HepG2 (cell line): ENCODE data around the gene RIPK3. TPM values are rescaled to one million over a fixed set of nuclear protein-coding genes. Genes with fewer than 3 reads are reported as not detected.

Experiments
- BCL6 ChIP-seq: IDR thresholded peaks from 2 replicates; pipeline ENCODE4 v1.6.1; 2016; ENCODE audit warnings: missing genetic modification reagents, missing compliant biosample characterization
- ELF3 ChIP-seq: IDR thresholded peaks from 2 replicates; pipeline ENCODE4 v1.6.1; 2016; ENCODE audit warnings: missing genetic modification reagents, missing compliant biosample characterization
- GABPA ChIP-seq, 2 experiments: IDR thresholded peaks; 2 replicates each; pipeline ENCODE4 v1.6.1; 2011 to 2016; ENCODE audit warnings: low read depth in 2 of 2, low read length in 1 of 2, missing biosample characterization in 1 of 2, missing genetic modification characterization in 1 of 2
- IRF2 ChIP-seq: IDR thresholded peaks from 2 replicates; pipeline ENCODE4 v1.6.1; 2018; ENCODE audit warnings: missing genetic modification reagents, missing compliant biosample characterization
- NONO ChIP-seq, 2 experiments: fragments of 450-650 bp in 1 of 2; sonication (generic) in 1 of 2; formaldehyde crosslinking in 1 of 2; IDR thresholded peaks in 1 of 2; conservative IDR thresholded peaks in 1 of 2; 2 replicates each; pipeline versions ENCODE4 v1.6.1 to v1.8.0; 2017 to 2022; ENCODE audit warnings: mild to moderate bottlenecking in 1 of 2, missing genetic modification reagents in 1 of 2, moderate library complexity in 1 of 2
- ZNF160 ChIP-seq: sonication (generic); formaldehyde crosslinking; IDR thresholded peaks from 2 replicates; pipeline ENCODE4 v1.8.0; 2022; ENCODE audit warnings: mild to moderate bottlenecking, inconsistent platforms, missing genetic modification reagents
- ZNF20 ChIP-seq: sonication (generic); formaldehyde crosslinking; IDR thresholded peaks from 2 replicates; pipeline ENCODE4 v1.4.0; 2020; ENCODE audit warnings: mild to moderate bottlenecking, moderate library complexity, missing genetic modification reagents
- ZNF24 ChIP-seq: fragments of 450-650 bp; IDR thresholded peaks from 2 replicates; pipeline ENCODE4 v1.6.1; 2017; ENCODE audit warnings: antibody characterized with exemption, mild to moderate bottlenecking
- ZNF331 ChIP-seq: sonication (generic); formaldehyde crosslinking; IDR thresholded peaks from 2 replicates; pipeline ENCODE4 v1.4.0; 2020; ENCODE audit warnings: missing genetic modification reagents
- ZNF512B ChIP-seq: sonication (generic); formaldehyde crosslinking; IDR thresholded peaks from 2 replicates; pipeline ENCODE4 v1.5.1; 2020; ENCODE audit warnings: missing genetic modification reagents, mild to moderate bottlenecking, borderline replicate concordance
- ZNF670 ChIP-seq: sonication (generic); formaldehyde crosslinking; IDR thresholded peaks from 2 replicates; pipeline ENCODE4 v1.8.0; 2022; ENCODE audit warnings: mild to moderate bottlenecking, missing genetic modification reagents, borderline replicate concordance
- polyA plus RNA-seq, 8 experiments: library from polyadenylated mRNA; depleted of rRNA in 3 of 8; stranded (reverse) in 7 of 8; unstranded in 1 of 8; fragments of >200 nt; fragmentation: Illumina TruSeq in 4 of 8; extraction: Trizol in 4 of 8; gene quantifications; 2 replicates each; pipeline versions ENCODE4 v1.2.1 to v1.2.3, GENCODE V29; 2011 to 2016; ENCODE audit warnings: low read depth in 4 of 8, missing spikeins in 1 of 8, mixed read lengths in 1 of 8; ENCODE audit not compliant: insufficient read depth in 1 of 8
- total RNA-seq, 5 experiments: library from RNA; depleted of rRNA; stranded (reverse); fragments of >200 nt; fragmentation: Illumina TruSeq; extraction: Trizol; gene quantifications; 2 replicates each; pipeline ENCODE4 v1.2.3, GENCODE V29; 2016; ENCODE audit warnings: low read depth in 1 of 5
- TF ChIP-seq, protein P1 (sequence below): IDR thresholded peaks from 2 replicates; pipeline ENCODE4 v1.6.1; 2016; ENCODE audit warnings: low read depth, missing genetic modification reagents, missing compliant biosample characterization
- TF ChIP-seq, protein P2 (sequence below), 2 experiments: sonication (generic) in 1 of 2; formaldehyde crosslinking in 1 of 2; IDR thresholded peaks; 2 replicates each; pipeline versions ENCODE4 v1.6.1 to v1.9.0; 2014 to 2022; ENCODE audit warnings: antibody characterized with exemption in 1 of 2, borderline replicate concordance in 1 of 2, inconsistent platforms in 1 of 2, low read depth in 1 of 2, missing genetic modification reagents in 1 of 2

Gene RIPK3
- total and polyA plus RNA-seq, 2 of the 13 experiments (the other 11 are each of a cell fraction or from before 2014, with no cell fraction given): not detected

DNA sequence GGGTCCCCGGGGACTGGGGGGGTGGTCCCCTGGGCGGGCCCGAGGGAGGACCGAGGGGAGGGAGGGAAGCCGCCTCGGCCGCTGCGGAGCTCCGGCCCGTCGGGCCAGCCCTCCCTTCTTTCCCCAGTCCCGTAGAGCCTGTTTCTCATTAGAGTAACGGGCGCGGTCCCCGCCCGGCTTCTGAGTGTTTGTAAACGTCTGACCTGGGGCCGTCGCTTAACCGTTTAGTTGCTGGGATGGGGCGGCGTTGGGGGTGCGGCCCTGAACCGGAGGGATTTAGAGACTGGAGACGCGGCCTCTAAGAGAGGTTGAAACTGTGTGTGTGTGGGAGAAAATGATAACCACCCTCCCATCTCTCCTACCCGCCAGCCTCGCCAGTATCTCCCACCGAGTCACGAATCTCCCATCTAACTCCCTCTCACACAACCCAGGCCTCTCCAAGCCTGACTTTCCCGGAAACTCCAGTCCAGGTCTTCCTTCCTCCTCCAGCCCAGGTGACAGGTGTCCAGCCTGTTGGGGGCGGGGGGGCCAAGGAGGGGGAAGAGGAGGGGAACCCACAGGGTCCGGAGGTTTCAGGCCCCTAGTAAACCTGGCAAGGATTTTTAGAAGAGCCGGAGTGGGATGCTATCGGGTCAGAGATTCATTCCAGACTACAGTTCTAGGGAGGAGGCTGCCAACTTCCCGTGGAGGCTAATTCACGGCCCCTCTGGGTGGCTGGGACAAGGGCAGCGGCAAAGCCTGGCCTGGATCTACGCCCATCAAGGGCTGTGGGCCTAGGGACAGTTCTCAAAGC lies 27.1 kb upstream of the RIPK3 start (continued):
- TF ChIP-seq, protein P1, sequence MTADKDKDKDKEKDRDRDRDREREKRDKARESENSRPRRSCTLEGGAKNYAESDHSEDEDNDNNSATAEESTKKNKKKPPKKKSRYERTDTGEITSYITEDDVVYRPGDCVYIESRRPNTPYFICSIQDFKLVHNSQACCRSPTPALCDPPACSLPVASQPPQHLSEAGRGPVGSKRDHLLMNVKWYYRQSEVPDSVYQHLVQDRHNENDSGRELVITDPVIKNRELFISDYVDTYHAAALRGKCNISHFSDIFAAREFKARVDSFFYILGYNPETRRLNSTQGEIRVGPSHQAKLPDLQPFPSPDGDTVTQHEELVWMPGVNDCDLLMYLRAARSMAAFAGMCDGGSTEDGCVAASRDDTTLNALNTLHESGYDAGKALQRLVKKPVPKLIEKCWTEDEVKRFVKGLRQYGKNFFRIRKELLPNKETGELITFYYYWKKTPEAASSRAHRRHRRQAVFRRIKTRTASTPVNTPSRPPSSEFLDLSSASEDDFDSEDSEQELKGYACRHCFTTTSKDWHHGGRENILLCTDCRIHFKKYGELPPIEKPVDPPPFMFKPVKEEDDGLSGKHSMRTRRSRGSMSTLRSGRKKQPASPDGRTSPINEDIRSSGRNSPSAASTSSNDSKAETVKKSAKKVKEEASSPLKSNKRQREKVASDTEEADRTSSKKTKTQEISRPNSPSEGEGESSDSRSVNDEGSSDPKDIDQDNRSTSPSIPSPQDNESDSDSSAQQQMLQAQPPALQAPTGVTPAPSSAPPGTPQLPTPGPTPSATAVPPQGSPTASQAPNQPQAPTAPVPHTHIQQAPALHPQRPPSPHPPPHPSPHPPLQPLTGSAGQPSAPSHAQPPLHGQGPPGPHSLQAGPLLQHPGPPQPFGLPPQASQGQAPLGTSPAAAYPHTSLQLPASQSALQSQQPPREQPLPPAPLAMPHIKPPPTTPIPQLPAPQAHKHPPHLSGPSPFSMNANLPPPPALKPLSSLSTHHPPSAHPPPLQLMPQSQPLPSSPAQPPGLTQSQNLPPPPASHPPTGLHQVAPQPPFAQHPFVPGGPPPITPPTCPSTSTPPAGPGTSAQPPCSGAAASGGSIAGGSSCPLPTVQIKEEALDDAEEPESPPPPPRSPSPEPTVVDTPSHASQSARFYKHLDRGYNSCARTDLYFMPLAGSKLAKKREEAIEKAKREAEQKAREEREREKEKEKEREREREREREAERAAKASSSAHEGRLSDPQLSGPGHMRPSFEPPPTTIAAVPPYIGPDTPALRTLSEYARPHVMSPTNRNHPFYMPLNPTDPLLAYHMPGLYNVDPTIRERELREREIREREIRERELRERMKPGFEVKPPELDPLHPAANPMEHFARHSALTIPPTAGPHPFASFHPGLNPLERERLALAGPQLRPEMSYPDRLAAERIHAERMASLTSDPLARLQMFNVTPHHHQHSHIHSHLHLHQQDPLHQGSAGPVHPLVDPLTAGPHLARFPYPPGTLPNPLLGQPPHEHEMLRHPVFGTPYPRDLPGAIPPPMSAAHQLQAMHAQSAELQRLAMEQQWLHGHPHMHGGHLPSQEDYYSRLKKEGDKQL (CRISPR knock-in tag): peak; percentile 21; the same call in 1 of the 2 replicates
- no peak for TF ChIP-seq ZNF160 (CRISPR knock-in tag)
- TF ChIP-seq IRF2 (CRISPR knock-in tag): 0 out of 2 replicates have a peak, but pooled peaks have one; percentile 27
- TF ChIP-seq ELF3: peak; percentile 37
- TF ChIP-seq NONO (IDR thresholded peaks at IDR 0.05): no peak
- TF ChIP-seq NONO (CRISPR knock-in tag; conservative IDR thresholded peaks at IDR 0.05): peak; percentile 87
- TF ChIP-seq ZNF331 (CRISPR knock-in tag): peak; percentile 7; the same call in 1 of the 2 replicates
- TF ChIP-seq ZNF24: no peak
- TF ChIP-seq ZNF20: no peak
- TF ChIP-seq GABPA (IDR thresholded peaks at IDR 0.05; ENCODE audit: low read depth, low read length): no peak
- TF ChIP-seq GABPA (CRISPR knock-in tag; IDR thresholded peaks at IDR 0.05; ENCODE audit: low read depth): no peak
- TF ChIP-seq, protein P2, sequence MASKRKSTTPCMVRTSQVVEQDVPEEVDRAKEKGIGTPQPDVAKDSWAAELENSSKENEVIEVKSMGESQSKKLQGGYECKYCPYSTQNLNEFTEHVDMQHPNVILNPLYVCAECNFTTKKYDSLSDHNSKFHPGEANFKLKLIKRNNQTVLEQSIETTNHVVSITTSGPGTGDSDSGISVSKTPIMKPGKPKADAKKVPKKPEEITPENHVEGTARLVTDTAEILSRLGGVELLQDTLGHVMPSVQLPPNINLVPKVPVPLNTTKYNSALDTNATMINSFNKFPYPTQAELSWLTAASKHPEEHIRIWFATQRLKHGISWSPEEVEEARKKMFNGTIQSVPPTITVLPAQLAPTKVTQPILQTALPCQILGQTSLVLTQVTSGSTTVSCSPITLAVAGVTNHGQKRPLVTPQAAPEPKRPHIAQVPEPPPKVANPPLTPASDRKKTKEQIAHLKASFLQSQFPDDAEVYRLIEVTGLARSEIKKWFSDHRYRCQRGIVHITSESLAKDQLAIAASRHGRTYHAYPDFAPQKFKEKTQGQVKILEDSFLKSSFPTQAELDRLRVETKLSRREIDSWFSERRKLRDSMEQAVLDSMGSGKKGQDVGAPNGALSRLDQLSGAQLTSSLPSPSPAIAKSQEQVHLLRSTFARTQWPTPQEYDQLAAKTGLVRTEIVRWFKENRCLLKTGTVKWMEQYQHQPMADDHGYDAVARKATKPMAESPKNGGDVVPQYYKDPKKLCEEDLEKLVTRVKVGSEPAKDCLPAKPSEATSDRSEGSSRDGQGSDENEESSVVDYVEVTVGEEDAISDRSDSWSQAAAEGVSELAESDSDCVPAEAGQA (IDR thresholded peaks at IDR 0.05; ENCODE audit: low read depth): 0 out of 2 replicates have a peak, but pooled peaks have one; percentile 11
- TF ChIP-seq, protein P2 (CRISPR knock-in tag; IDR thresholded peaks at IDR 0.05; ENCODE audit: borderline replicate concordance): no peak
- TF ChIP-seq ZNF512B: peak; percentile 25
- TF ChIP-seq BCL6 (CRISPR knock-in tag): 0 out of 2 replicates have a peak, but pooled peaks have one; percentile 17
- 0 out of 2 replicates have a peak, but pooled peaks have one; percentile 30 for TF ChIP-seq ZNF670 (CRISPR knock-in tag)
